ENCODE results near the gene SLC4A5. TPM values are rescaled to one million over a fixed set of nuclear protein-coding genes. Genes with fewer than 3 reads are reported as not detected.

SLC4A5 gene
- total and polyA plus RNA-seq, 2 of the 8 experiments (the other 6 are each of a cell fraction or from before 2014, with no cell fraction given), result 0.42 to 0.52 TPM

DNA sequence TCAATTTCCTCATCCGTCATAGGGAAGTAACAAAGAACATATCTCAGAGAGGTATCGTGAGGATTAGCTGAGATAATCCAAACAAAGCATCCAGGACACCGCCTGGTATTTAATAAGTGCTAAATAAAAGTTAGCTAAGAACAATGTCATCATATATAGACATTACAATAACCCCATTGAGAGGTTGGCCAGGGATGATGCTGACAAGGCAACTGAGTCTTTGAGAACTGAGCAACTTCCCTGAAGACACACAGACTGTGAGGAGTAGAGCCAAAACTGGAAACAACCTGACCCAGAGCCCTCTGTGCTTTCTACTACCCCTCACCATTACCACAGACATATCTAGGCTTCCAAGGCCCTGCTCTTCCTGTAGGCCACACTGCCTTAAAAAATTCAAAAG, 38.5 kb upstream of the SLC4A5 start:
- Histone ChIP-seq H4K8ac (ENCODE audit: extremely low read depth, insufficient read depth, low read length) (no peak overlapping the region), H3K18ac (ENCODE audit: extremely low read depth, low read length) (no peak overlapping the region), H3K27me3 (replicated peaks in 1 of 4; ENCODE audit: control insufficient read depth in 3 of 4, extremely low read depth in 1 of 4, insufficient read depth in 3 of 4, low read length in 3 of 4) (no peaks in the 10 kb centered on the region), H4K91ac (replicated peaks; ENCODE audit: insufficient read length, low read length) (no peak overlapping the region), H3K9me3 (ENCODE audit: insufficient read depth in 2 of 2, low read depth in 1 of 2, low read length in 1 of 2) (no peaks in the 10 kb centered on the region), H3K23me2 (ENCODE audit: low read depth, low read length) (no peaks in the 10 kb centered on the region), H3K4me1 (replicated peaks in 1 of 4; ENCODE audit: control insufficient read depth in 3 of 4, insufficient read depth in 4 of 4, low read length in 3 of 4) (peaks cover 0 to 9% (median 7%) of the 10 kb centered on the region in 4 experiments; a peak in 6 of 7 replicates), H2BK5ac (ENCODE audit: low read depth, low read length) (no peak overlapping the region), H3K79me1 (ENCODE audit: low read depth, low read length) (peaks cover 30% of the 10 kb centered on the region), H4K20me1 (replicated peaks in 1 of 2; ENCODE audit: control insufficient read depth in 1 of 2, insufficient read depth in 2 of 2, low read length in 2 of 2) (peaks cover 12 to 21% of the 10 kb centered on the region in 2 experiments), H3K9ac (replicated peaks in 1 of 4; ENCODE audit: extremely low read depth in 1 of 4, low read depth in 3 of 4, low read length in 3 of 4) (no peak overlapping the region), H3K23ac (ENCODE audit: insufficient read length) (no peak overlapping the region), H3K4me3 (ENCODE audit: extremely low read depth in 1 of 4, insufficient read depth in 2 of 4, low read depth in 3 of 4, low read length in 4 of 4) (no peak overlapping the region), H2AFZ (ENCODE audit: low read length) (no peak overlapping the region), H2BK20ac (ENCODE audit: low read length) (no peak overlapping the region), H4K5ac (ENCODE audit: insufficient read length, low read depth, low read length) (no peak overlapping the region), H3K79me2 (ENCODE audit: control insufficient read depth in 1 of 2, insufficient read depth in 2 of 2, low read length in 2 of 2) (peaks cover 4 to 65% of the 10 kb centered on the region in 2 experiments), H2BK120ac (replicated peaks; ENCODE audit: low read depth, low read length) (no peak overlapping the region), H3K14ac (ENCODE audit: insufficient read length) (no peak overlapping the region), H2BK15ac (ENCODE audit: low read length) (no peak overlapping the region), H2AK5ac (ENCODE audit: low read depth, low read length) (no peak overlapping the region), H3K4ac (replicated peaks; ENCODE audit: insufficient read length, low read depth, low read length) (no peak overlapping the region), H3K56ac (replicated peaks; ENCODE audit: insufficient read length, low read depth, low read length) (no peak overlapping the region), H2BK12ac (ENCODE audit: low read depth, low read length) (no peak overlapping the region), H3K4me2 (ENCODE audit: insufficient read depth in 1 of 2, low read depth in 2 of 2, low read length in 2 of 2) (no peak overlapping the region; a peak in 1 of 4 replicates), H3K27ac (ENCODE audit: low read depth, low read length) (no peak overlapping the region), H3K36me3 (ENCODE audit: control insufficient read depth in 2 of 4, insufficient read depth in 4 of 4, low read length in 3 of 4) (peaks cover 0 to 17% (median 7%) of the 10 kb centered on the region in 4 experiments; a peak in 6 of 8 replicates)
- CTCF ChIA-PET (ENCODE audit: partially characterized antibody), result interaction anchor here (0.6 to 1.9 kb wide), 9 partner anchors 10 to 1640 kb away, joined by 3 to 13 read pairs (median 3); no protein-coding TSS in a partner anchor
- POLR2A ChIA-PET (ENCODE audit: partially characterized antibody), result interaction anchor here (2.2 kb wide), 1 partner anchor 10 kb away, joined by 14 read pairs; no protein-coding TSS in a partner anchor
- whole genome bisulfite sequencing, 2 experiments (ENCODE audit: extremely low coverage in 1 of 2, insufficient coverage in 1 of 2, insufficient read length in 1 of 2, insufficient replicate concordance in 2 of 2, low coverage in 1 of 2, low lambda C conversion rate in 2 of 2, missing lambda C conversion rate in 1 of 2), result 87% methylated on average over 3 of the region's 3 CpGs; no CpG with 5 or more reads in 1 of the 2 experiments
- DNase-seq (ENCODE audit: low read depth in 1 of 2, low spot score in 2 of 2), result no peak
- FAIRE-seq, result no peak
- TF ChIP-seq NRF1 (IDR thresholded peaks at IDR 0.05; ENCODE audit: low read depth, low read length) (no peak), CBX5 (IDR thresholded peaks at IDR 0.05; ENCODE audit: low read depth, low read length) (no peak), HDAC2 (IDR thresholded peaks at IDR 0.05; ENCODE audit: borderline replicate concordance in 1 of 2, low read depth in 2 of 2, low read length in 2 of 2) (no peak), MAFK (IDR thresholded peaks at IDR 0.05; ENCODE audit: low read depth, low read length) (no peak), SRF (IDR thresholded peaks at IDR 0.05; ENCODE audit: low read depth, low read length) (no peak), NANOG (IDR thresholded peaks at IDR 0.05; ENCODE audit: insufficient read depth, low read depth, low read length, poor library complexity, severe bottlenecking) (no peak)

Data from H1 (cell line).